CD4-positive, alpha-beta memory T cell (primary cell): Measurements from ENCODE around the gene SEC14L1. TPM values are rescaled to one million over a fixed set of nuclear protein-coding genes. Genes with fewer than 3 reads are reported as not detected.
A peak's percentile ranks its signal among the peaks of the same experiment; 100 is the strongest.

Experiments used
- CTCF ChIA-PET: fragments of 350-600 bp; sonication (Branson Sonifier 250); formaldehyde crosslinking; loops from one replicate; lab custom pipeline; 2021; ENCODE audit warnings: inconsistent platforms; ENCODE audit not compliant: partially characterized antibody; lab: Charles Lee
- POLR2A ChIA-PET: fragments of 350-600 bp; sonication (Branson Sonifier 250); formaldehyde crosslinking; loops from one replicate; lab custom pipeline; 2021; ENCODE audit not compliant: partially characterized antibody; lab: Charles Lee
- DNase-seq, 5 donors: peaks; one replicate each; pipeline versions ENCODE4 v3.0.0 to v3.0.0-alpha.2; 2020 to 2022; ENCODE audit warnings: mixed read lengths in 1 of 5
- H3K27ac ChIP-seq: one replicate; pipeline ENCODE4 v1.7.0; 2013; ENCODE audit warnings: low read depth, low read length
- H3K27me3 ChIP-seq: 2 replicates; pipeline ENCODE4 v1.7.0; 2013; ENCODE audit warnings: mild to moderate bottlenecking, low read length, moderate library complexity; ENCODE audit not compliant: insufficient read depth
- H3K36me3 ChIP-seq: 2 replicates; pipeline ENCODE4 v1.7.0; 2013; ENCODE audit warnings: mild to moderate bottlenecking, low read length, moderate library complexity; ENCODE audit not compliant: insufficient read depth
- H3K4me1 ChIP-seq: 2 replicates; pipeline ENCODE4 v1.7.0; 2013; ENCODE audit warnings: mild to moderate bottlenecking, low read length, moderate library complexity; ENCODE audit not compliant: insufficient read depth
- H3K4me3 ChIP-seq, 2 donors: one replicate each; pipeline ENCODE4 v1.7.0; 2013; ENCODE audit warnings: low read length in 2 of 2, mild to moderate bottlenecking in 1 of 2
- H3K9me3 ChIP-seq, 2 donors: one replicate each; pipeline ENCODE4 v1.7.0; 2013; ENCODE audit warnings: low read length in 2 of 2, control low read depth in 1 of 2; ENCODE audit not compliant: control insufficient read depth in 1 of 2
- H3K27ac Mint-ChIP-seq, 7 donors: one replicate each; pipeline ENCODE4 v1.8.0; 2020 to 2021; ENCODE audit warnings: mixed read lengths in 7 of 7, mild to moderate bottlenecking in 6 of 7, inconsistent platforms in 3 of 7, moderate library complexity in 3 of 7
- H3K27me3 Mint-ChIP-seq, 2 donors: one replicate each; pipeline ENCODE4 v1.8.0; 2020 to 2021; ENCODE audit warnings: mixed read lengths in 2 of 2
- H3K36me3 Mint-ChIP-seq, 2 donors: one replicate each; pipeline ENCODE4 v1.8.0; 2020 to 2021; ENCODE audit warnings: mixed read lengths in 2 of 2, inconsistent platforms in 1 of 2, mild to moderate bottlenecking in 1 of 2
- H3K4me1 Mint-ChIP-seq, 4 donors: one replicate each; pipeline ENCODE4 v1.8.0; 2020 to 2021; ENCODE audit warnings: mixed read lengths in 4 of 4, mild to moderate bottlenecking in 1 of 4
- H3K4me3 Mint-ChIP-seq, 8 donors: one replicate each; pipeline ENCODE4 v1.8.0; 2020 to 2021; ENCODE audit warnings: mixed read lengths in 8 of 8, mild to moderate bottlenecking in 7 of 8, moderate library complexity in 6 of 8, inconsistent platforms in 3 of 8
- H3K9me3 Mint-ChIP-seq, 8 donors: one replicate each; pipeline ENCODE4 v1.8.0; 2020 to 2021; ENCODE audit warnings: mixed read lengths in 8 of 8, mild to moderate bottlenecking in 5 of 8, inconsistent platforms in 3 of 8, moderate library complexity in 1 of 8
- intact Hi-C: fragments of 100-400 bp; cut with micrococcal nuclease; formaldehyde crosslinking; loops from one replicate; pipeline ENCODE4 v1.15.1; 2023
- polyA plus RNA-seq, 2 donors: library from polyadenylated mRNA; unstranded; fragments of 300-500 nt; fragmentation: Illumina TruSeq; gene quantifications; one replicate each; pipeline ENCODE4 v1.2.3, GENCODE V29; 2021
- total RNA-seq, 2 experiments: library from RNA; stranded (reverse); gene quantifications; one replicate each; pipeline ENCODE4 v1.2.3, GENCODE V29; 2021

The SEC14L1 gene
- total and polyA plus RNA-seq, 4 experiments from 2014 or later = 8.9 to 35.5 (median 25.9) TPM

DNA sequence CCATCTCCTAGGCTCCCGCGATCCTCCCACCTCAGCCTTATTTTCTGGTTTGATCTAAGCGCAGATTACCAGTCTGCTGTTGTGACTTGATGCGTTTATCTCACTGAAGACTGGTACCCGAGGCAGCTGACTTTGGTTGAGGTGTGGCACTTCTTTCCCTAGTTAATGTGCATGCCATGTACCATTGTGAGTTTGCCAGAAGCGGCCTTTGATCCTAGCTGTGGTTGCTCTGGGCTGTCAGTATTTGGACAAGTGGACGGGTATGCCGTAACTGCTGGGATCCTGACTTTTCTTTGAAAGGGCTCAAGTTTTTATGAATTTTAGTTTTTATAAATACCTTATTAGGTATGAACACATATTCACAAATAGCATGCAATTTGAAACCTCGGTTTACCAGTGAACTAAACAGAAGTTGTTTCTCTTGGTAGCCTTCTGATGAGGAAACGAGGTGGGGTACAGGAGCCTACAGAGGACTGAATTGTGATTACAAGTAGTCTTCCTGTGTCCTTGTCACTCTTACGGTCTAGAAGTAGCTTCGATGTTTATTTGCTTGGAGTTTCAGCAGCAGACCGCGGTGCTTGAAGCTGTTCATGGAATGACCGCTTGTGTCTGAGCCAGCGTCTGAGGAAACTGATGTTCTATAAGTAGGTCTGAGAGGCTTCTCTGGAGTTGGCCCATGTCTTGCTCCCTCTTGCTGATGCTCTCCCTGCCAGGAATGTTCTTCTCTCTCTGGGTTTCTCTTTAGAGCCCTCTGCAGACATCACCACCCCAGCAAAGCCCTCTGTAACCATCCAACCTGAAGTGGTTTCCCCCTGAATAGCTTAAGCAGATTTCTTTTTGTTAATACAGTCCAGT, 40.0 kb downstream of the SEC14L1 start:
- CTCF ChIA-PET = interaction anchor here (1.2 to 4.3 kb wide), 3 partner anchors 10 to 93 kb away, joined by 4 to 22 read pairs (median 4); no protein-coding TSS in a partner anchor
- DNase-seq = no peak
- peaks cover 15 to 26% (median 20%) of the 10 kb centered on the region in 4 donors for H3K4me1 Mint-ChIP-seq

GRCh38 chr17:77182205-77183172, 41.7 kb downstream of the SEC14L1 start:
- peak in 1 of 5 donors; percentile 10 for DNase-seq
- CTCF ChIA-PET = interaction anchor here (0.5 to 4.3 kb wide), 7 partner anchors 9 to 1866 kb away, joined by 3 to 22 read pairs (median 4); no protein-coding TSS in a partner anchor
- intact Hi-C loops = no loop called here

More for the DNA sequence above, 40.0 kb downstream of the SEC14L1 start:
- H3K4me3 ChIP-seq = no peak overlapping the region
- H3K27me3 ChIP-seq = no peaks in the 10 kb centered on the region
- Mint-ChIP-seq H3K27ac (peak overlapping the region in 6 of 7 donors; percentile 59 to 92 (median 86)), H3K9me3 (peaks cover 0 to 4% (median under 1%) of the 10 kb centered on the region in 8 donors), H3K36me3 (peaks cover 7 to 8% of the 10 kb centered on the region in 2 donors), H3K27me3 (no peaks in the 10 kb centered on the region), H3K4me3 (peak overlapping the region in 1 of 8 donors; percentile 37)
- intact Hi-C loops = no loop called here
- no peaks in the 10 kb centered on the region for H3K36me3 ChIP-seq
- no peaks in the 10 kb centered on the region for H3K9me3 ChIP-seq
- POLR2A ChIA-PET = interaction anchor here (1.4 to 1.8 kb wide), 2 partner anchors 39 to 41 kb away, joined by 3 to 10 read pairs; partner anchors contain the start of gene SEC14L1
- no peak overlapping the region for H3K27ac ChIP-seq
- H3K4me1 ChIP-seq = peaks cover 41% of the 10 kb centered on the region

DNA sequence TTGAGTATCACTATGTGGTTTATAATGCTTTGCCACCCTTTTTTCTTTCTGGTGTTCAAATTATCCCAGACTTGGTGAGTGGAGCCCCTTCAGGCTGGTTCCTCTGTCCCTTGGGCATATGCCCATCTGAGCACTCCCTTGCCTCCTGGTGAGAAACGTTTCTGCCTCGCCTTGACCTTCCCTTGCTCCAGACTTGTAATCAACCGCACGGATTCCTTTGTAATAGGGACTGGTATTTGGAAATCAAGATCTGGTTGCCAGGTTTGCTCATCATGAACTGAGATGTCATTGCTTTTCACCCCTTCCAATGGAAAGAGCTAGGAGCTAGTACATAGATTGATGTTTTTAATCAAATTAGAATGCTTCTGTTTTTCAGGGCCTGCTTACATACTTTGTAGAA, 43.7 kb downstream of the SEC14L1 start:
- Histone ChIP-seq H3K9me3 (no peaks in the 10 kb centered on the region), H3K4me3 (no peak overlapping the region), H3K27ac (no peak overlapping the region), H3K36me3 (no peaks in the 10 kb centered on the region), H3K4me1 (peaks cover 60% of the 10 kb centered on the region), H3K27me3 (no peaks in the 10 kb centered on the region)
- peak overlapping the region in 1 of 7 donors; percentile 48 for H3K27ac Mint-ChIP-seq
- no peaks in the 10 kb centered on the region for H3K9me3 Mint-ChIP-seq
- peaks cover 17 to 38% (median 28%) of the 10 kb centered on the region in 4 donors for H3K4me1 Mint-ChIP-seq
- peaks cover 5 to 6% of the 10 kb centered on the region in 2 donors for H3K36me3 Mint-ChIP-seq
- DNase-seq = no peak
- peak overlapping the region in 1 of 8 donors; percentile 1 for H3K4me3 Mint-ChIP-seq
- ChIA-PET POLR2A (no interaction called here), CTCF (interaction anchor here (4.3 kb wide), 1 partner anchor 97 kb away, joined by 22 read pairs; no protein-coding TSS in a partner anchor)
- intact Hi-C loops = no loop called here
- no peaks in the 10 kb centered on the region for H3K27me3 Mint-ChIP-seq

More at GRCh38 chr17:77182205-77183172, 41.7 kb downstream of the SEC14L1 start:
- Mint-ChIP-seq H3K9me3 (peaks cover 0 to 1% (median 0%) of the 10 kb centered on the region in 8 donors), H3K27ac (peak overlapping the region in 6 of 7 donors; percentile 92 to 96 (median 94)), H3K4me1 (peaks cover 11 to 25% (median 18%) of the 10 kb centered on the region in 4 donors), H3K36me3 (peaks cover 6 to 7% of the 10 kb centered on the region in 2 donors), H3K27me3 (no peaks in the 10 kb centered on the region), H3K4me3 (peak overlapping the region; percentile 48 to 91 (median 77))
- H3K36me3 ChIP-seq = no peaks in the 10 kb centered on the region
- H3K4me3 ChIP-seq = peak overlapping the region; percentile 7 to 21
- H3K9me3 ChIP-seq = no peaks in the 10 kb centered on the region
- H3K4me1 ChIP-seq = peaks cover 52% of the 10 kb centered on the region
- no peaks in the 10 kb centered on the region for H3K27me3 ChIP-seq
- POLR2A ChIA-PET = interaction anchor here (0.7 to 1.8 kb wide), 6 partner anchors 10 to 92 kb away, joined by 3 to 10 read pairs (median 4); partner anchors contain the start of gene SEC14L1
- H3K27ac ChIP-seq = peak overlapping the region; percentile 7

- H3K27ac Mint-ChIP-seq = no peak overlapping the region
- no peak overlapping the region for H3K4me3 Mint-ChIP-seq
- peaks cover 21 to 40% (median 30%) of the 10 kb centered on the region in 4 donors for H3K4me1 Mint-ChIP-seq
- Histone ChIP-seq H3K9me3 (no peaks in the 10 kb centered on the region), H3K27ac (no peak overlapping the region), H3K4me1 (peaks cover 60% of the 10 kb centered on the region), H3K36me3 (no peaks in the 10 kb centered on the region), H3K4me3 (no peak overlapping the region), H3K27me3 (no peaks in the 10 kb centered on the region)
- DNase-seq = no peak
- POLR2A ChIA-PET = no interaction called here
- CTCF ChIA-PET = interaction anchor here (4.3 kb wide), 1 partner anchor 97 kb away, joined by 22 read pairs; no protein-coding TSS in a partner anchor
- H3K27me3 Mint-ChIP-seq = no peaks in the 10 kb centered on the region
- peaks cover 5 to 6% of the 10 kb centered on the region in 2 donors for H3K36me3 Mint-ChIP-seq
- no peaks in the 10 kb centered on the region for H3K9me3 Mint-ChIP-seq
- intact Hi-C loops = no loop called here
Observed at GRCh38 chr17:77185137-77185536, 44.4 kb downstream of the SEC14L1 start.

GRCh38 chr17:77186141-77186604, 45.4 kb downstream of the SEC14L1 start:
- peaks cover 55% of the 10 kb centered on the region for H3K4me1 ChIP-seq
- ChIA-PET POLR2A (no interaction called here), CTCF (interaction anchor here (0.9 kb wide), 1 partner anchor 99 kb away, joined by 3 read pairs; no protein-coding TSS in a partner anchor)
- Mint-ChIP-seq H3K9me3 (no peaks in the 10 kb centered on the region), H3K4me1 (peaks cover 17 to 41% (median 30%) of the 10 kb centered on the region in 4 donors), H3K36me3 (peaks cover 8 to 9% of the 10 kb centered on the region in 2 donors), H3K4me3 (no peak overlapping the region), H3K27ac (no peak overlapping the region), H3K27me3 (no peaks in the 10 kb centered on the region)
- H3K27me3 ChIP-seq = no peaks in the 10 kb centered on the region
- no peaks in the 10 kb centered on the region for H3K36me3 ChIP-seq
- no peak overlapping the region for H3K27ac ChIP-seq
- intact Hi-C loops = no loop called here
- no peak for DNase-seq
- H3K9me3 ChIP-seq = no peaks in the 10 kb centered on the region
- no peak overlapping the region for H3K4me3 ChIP-seq
